Peyer's patch (tissue), 4 donors: Measurements from ENCODE around the gene IRF3. TPM values are rescaled to one million over a fixed set of nuclear protein-coding genes. Genes with fewer than 3 reads are reported as not detected.

ENCODE experiments used
- DNase-seq, 3 donors: peaks; one replicate each; pipeline ENCODE4 v3.0.0-alpha.2; 2017 to 2019
- H3K27ac ChIP-seq, 4 donors: fragments of 200-600 bp; sonication (generic); one replicate each; pipeline ENCODE4 v1.5.1; 2016 to 2019
- H3K27me3 ChIP-seq, 2 donors: fragments of 200-600 bp; sonication (generic); one replicate each; pipeline ENCODE4 v1.5.1; 2019
- H3K36me3 ChIP-seq, 3 donors: fragments of 200-600 bp; sonication (generic); one replicate each; pipeline ENCODE4 v1.5.1; 2016 to 2019
- H3K4me1 ChIP-seq, 4 donors: fragments of 200-600 bp; sonication (generic); one replicate each; pipeline ENCODE4 v1.5.1; 2016 to 2019
- H3K4me3 ChIP-seq, 4 donors: fragments of 200-600 bp; sonication (generic); 1 replicate in 3 of 4; 2 replicates in 1 of 4; pipeline ENCODE4 v1.5.1; 2016 to 2019; ENCODE audit warnings: mild to moderate bottlenecking in 1 of 4
- H3K9me3 ChIP-seq, 4 donors: fragments of 200-600 bp; sonication (generic); one replicate each; pipeline ENCODE4 v1.5.1; 2016 to 2019; ENCODE audit warnings: mild to moderate bottlenecking in 1 of 4
- CTCF ChIP-seq, 6 experiments: fragments of 450-650 bp in 4 of 6; fragments of 200-600 bp in 2 of 6; sonication (generic) in 1 of 6; IDR thresholded peaks; one replicate each; pipeline ENCODE4 v1.5.1; 2017 to 2019; ENCODE audit warnings: antibody characterized with exemption in 6 of 6, mild to moderate bottlenecking in 3 of 6, moderate library complexity in 1 of 6
- POLR2A ChIP-seq, 2 donors: fragments of 450-650 bp; IDR thresholded peaks; one replicate each; pipeline ENCODE4 v1.5.1; 2017; ENCODE audit warnings: antibody characterized with exemption in 2 of 2, mild to moderate bottlenecking in 2 of 2, moderate library complexity in 2 of 2
- total RNA-seq, 4 donors: library from RNA; depleted of rRNA; stranded (reverse); fragments of >200 nt; gene quantifications; one replicate each; pipeline ENCODE4 v1.1.0, GENCODE V29; 2016

The IRF3 gene
- 100 to 1,000 TPM in 3 of 4 donors, 10 to 100 TPM in 1; 98.6 to 131 (median 120) TPM for total RNA-seq

GRCh38 chr19:49665351-49666119 is at the start of gene IRF3, which contains the start of gene BCL2L12:
TSS of gene IRF3 (minus strand) at chr19:49665857. CDS start at chr19:49664838, 1,019 bp downstream.
TSS of gene BCL2L12 (plus strand) at chr19:49665933. CDS start at chr19:49666693, 760 bp downstream.
- TF ChIP-seq CTCF (IDR thresholded peaks at IDR 0.05), result peak in 2 of 6 experiments; percentile 4 to 7
- peak; percentile 61 to 69 for TF ChIP-seq POLR2A (IDR thresholded peaks at IDR 0.05)
- Histone ChIP-seq H3K4me3 (peak within 1 kb of the TSS; percentile 64 to 98 (median 84)), H3K27me3 (no peaks in the 10 kb centered on the region), H3K27ac (peak within 1 kb of the TSS; percentile 80 to 97 (median 92)), H3K4me1 (peaks cover 0 to 23% (median 16%) of the 10 kb centered on the region in 4 donors), H3K36me3 (peaks cover 0 to 26% (median 0%) of the 10 kb centered on the region in 3 donors), H3K9me3 (no peaks in the 10 kb centered on the region)
- DNase-seq, result peak; percentile 97 to 99 (median 97)

- TF ChIP-seq CTCF (IDR thresholded peaks at IDR 0.05) (no peak), POLR2A (IDR thresholded peaks at IDR 0.05) (no peak)
- H3K4me3 ChIP-seq, result no peak overlapping the region
- no peak for DNase-seq
Measured at GRCh38 chr19:49713236-49713845, 47.7 kb upstream of the IRF3 start.

GRCh38 chr19:49712397-49712859 is 46.8 kb upstream of the IRF3 start:
- TF ChIP-seq POLR2A (IDR thresholded peaks at IDR 0.05) (no peak), CTCF (IDR thresholded peaks at IDR 0.05) (no peak)
- Histone ChIP-seq H3K27me3 (no peaks in the 10 kb centered on the region), H3K36me3 (no peaks in the 10 kb centered on the region), H3K4me3 (no peak overlapping the region), H3K4me1 (no peaks in the 10 kb centered on the region), H3K27ac (no peak overlapping the region), H3K9me3 (no peaks in the 10 kb centered on the region)
- no peak for DNase-seq

More at GRCh38 chr19:49713236-49713845, 47.7 kb upstream of the IRF3 start:
- H3K27ac ChIP-seq, result no peak overlapping the region
- H3K4me1 ChIP-seq, result no peaks in the 10 kb centered on the region
- no peaks in the 10 kb centered on the region for H3K9me3 ChIP-seq
- no peaks in the 10 kb centered on the region for H3K36me3 ChIP-seq
- H3K27me3 ChIP-seq, result no peaks in the 10 kb centered on the region

GRCh38 chr19:49710372-49710951 is 44.8 kb upstream of the IRF3 start:
- TF ChIP-seq CTCF (IDR thresholded peaks at IDR 0.05) (no peak), POLR2A (IDR thresholded peaks at IDR 0.05) (no peak)
- no peak overlapping the region for H3K4me3 ChIP-seq

GRCh38 chr19:49705919-49706318 is 40.3 kb upstream of the IRF3 start:
- H3K4me3 ChIP-seq, result no peak overlapping the region
- no peaks in the 10 kb centered on the region for H3K9me3 ChIP-seq
- H3K36me3 ChIP-seq, result no peaks in the 10 kb centered on the region
- H3K27me3 ChIP-seq, result no peaks in the 10 kb centered on the region
- no peak overlapping the region for H3K27ac ChIP-seq
- no peak for TF ChIP-seq POLR2A (IDR thresholded peaks at IDR 0.05)
- TF ChIP-seq CTCF (IDR thresholded peaks at IDR 0.05), result no peak
- no peaks in the 10 kb centered on the region for H3K4me1 ChIP-seq
- DNase-seq, result no peak

More at GRCh38 chr19:49710372-49710951, 44.8 kb upstream of the IRF3 start:
- H3K27me3 ChIP-seq, result no peaks in the 10 kb centered on the region
- no peaks in the 10 kb centered on the region for H3K36me3 ChIP-seq
- DNase-seq, result no peak
- H3K4me1 ChIP-seq, result no peaks in the 10 kb centered on the region
- no peak overlapping the region for H3K27ac ChIP-seq
- no peaks in the 10 kb centered on the region for H3K9me3 ChIP-seq
